PC-9 (cell line): ENCODE data around the gene LDAH. TPM values are rescaled to one million over a fixed set of nuclear protein-coding genes. Genes with fewer than 3 reads are reported as not detected.

ENCODE experiments used
- BruUV-seq: library from RNA; stranded (reverse); fragments of 400-500 nt; replicated peaks from 2 replicates; lab custom pipeline; 2021; lab: Mats Ljungman, UMichigan
- CTCF ChIA-PET: fragments of 300-600 bp; sonication (Branson Sonifier 250); formaldehyde crosslinking; loops from one replicate; lab custom pipeline; 2022; ENCODE audit warnings: antibody characterized with exemption; lab: Charles Lee
- POLR2A ChIA-PET: fragments of 300-600 bp; sonication (Branson Sonifier 250); formaldehyde crosslinking; loops from one replicate; lab custom pipeline; 2022; ENCODE audit warnings: antibody characterized with exemption; ENCODE audit not compliant: unreplicated experiment; lab: Charles Lee
- DNase-seq, 2 experiments: peaks; one replicate each; pipeline versions ENCODE4 v3.0.0 to v3.0.0-alpha.2; 2015 to 2022; ENCODE audit warnings: mixed read lengths in 1 of 2
- H2AFZ ChIP-seq: fragments of 200-600 bp; sonication (generic); 2 replicates; pipeline ENCODE4 v1.8.1; 2017; ENCODE audit warnings: antibody characterized with exemption
- H3F3A ChIP-seq: fragments of 200-600 bp; sonication (generic); 2 replicates; pipeline ENCODE4 v1.8.1; 2017; ENCODE audit warnings: antibody characterized with exemption, mild to moderate bottlenecking, low read depth; ENCODE audit not compliant: insufficient read depth
- H3K27ac ChIP-seq: fragments of 200-600 bp; sonication (generic); 2 replicates; pipeline ENCODE4 v1.6.1; 2016; ENCODE audit warnings: mixed run types
- H3K27me3 ChIP-seq: fragments of 200-600 bp; sonication (generic); 2 replicates; pipeline ENCODE4 v1.6.1; 2016; ENCODE audit warnings: low read depth, mixed run types; ENCODE audit not compliant: insufficient read depth
- H3K36me3 ChIP-seq: fragments of 200-600 bp; sonication (generic); 2 replicates; pipeline ENCODE4 v1.6.1; 2016; ENCODE audit warnings: low read depth, mixed run types
- H3K4me1 ChIP-seq: fragments of 200-600 bp; sonication (generic); replicated peaks from 2 replicates; pipeline ENCODE4 v1.6.1; 2016; ENCODE audit warnings: mixed run types; ENCODE audit not compliant: insufficient read depth
- H3K4me2 ChIP-seq: fragments of 200-600 bp; sonication (generic); 2 replicates; pipeline ENCODE4 v1.6.1; 2017; ENCODE audit warnings: mixed run types
- H3K4me3 ChIP-seq: fragments of 200-600 bp; sonication (generic); 2 replicates; pipeline ENCODE4 v1.6.1; 2016; ENCODE audit warnings: mixed run types
- H3K79me2 ChIP-seq: fragments of 200-600 bp; sonication (generic); 2 replicates; pipeline ENCODE4 v1.6.1; 2017; ENCODE audit warnings: low read depth, mixed run types
- H3K9me2 ChIP-seq: fragments of 200-600 bp; sonication (generic); 2 replicates; pipeline ENCODE4 v1.8.1; 2017; ENCODE audit warnings: mild to moderate bottlenecking; ENCODE audit not compliant: insufficient read depth
- H3K9me3 ChIP-seq: fragments of 200-600 bp; sonication (generic); 2 replicates; pipeline ENCODE4 v1.8.1; 2016; ENCODE audit warnings: low read depth; ENCODE audit not compliant: insufficient read depth
- H4K20me1 ChIP-seq: fragments of 200-600 bp; sonication (generic); 2 replicates; pipeline ENCODE4 v1.8.1; 2017; ENCODE audit not compliant: insufficient read depth
- CTCF ChIP-seq: fragments of 200-600 bp; sonication (generic); conservative IDR thresholded peaks from 2 replicates; pipeline ENCODE4 v1.6.1; 2017; ENCODE audit warnings: mixed run types, antibody characterized with exemption, mild to moderate bottlenecking, moderate library complexity
- EZH2 ChIP-seq: fragments of 200-600 bp; sonication (generic); IDR thresholded peaks from 2 replicates; pipeline ENCODE4 v1.8.0; 2017; ENCODE audit warnings: antibody characterized with exemption, low read depth
- intact Hi-C: fragments of 100-400 bp; cut with micrococcal nuclease; formaldehyde crosslinking; loops from one replicate; pipeline ENCODE4 v1.10.0; 2022; ENCODE audit not compliant: unreplicated experiment
- total RNA-seq: library from RNA; stranded (reverse); gene quantifications from 2 replicates; pipeline ENCODE4 v1.2.3, GENCODE V29; 2021

Gene LDAH
- total RNA-seq, 1 experiment from 2014 or later = 18.3 TPM

DNA sequence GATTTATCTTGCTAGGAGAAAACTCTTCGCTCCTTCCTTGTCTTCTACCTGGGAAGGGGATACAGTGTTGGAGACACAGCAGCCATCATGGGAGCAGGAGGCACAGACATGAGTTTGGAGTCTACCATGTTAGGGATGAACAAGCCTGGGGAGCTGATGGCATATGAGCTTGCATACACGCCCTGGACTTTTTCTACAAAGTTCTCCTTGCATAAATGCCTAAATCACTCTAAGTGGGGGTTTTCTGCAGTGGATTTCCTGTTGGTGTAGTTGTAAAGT, 168.4 kb downstream of the LDAH start:
- no peaks in the 10 kb centered on the region for H3K9me3 ChIP-seq
- no peaks in the 10 kb centered on the region for H3K79me2 ChIP-seq
- BruUV-seq = no TSS peak
- H3K36me3 ChIP-seq = no peaks in the 10 kb centered on the region
- no peaks in the 10 kb centered on the region for H3F3A ChIP-seq
- H2AFZ ChIP-seq = no peak overlapping the region
- DNase-seq = no peak
- POLR2A ChIA-PET = no interaction called here
- H3K4me2 ChIP-seq = no peak overlapping the region
- peaks cover 12% of the 10 kb centered on the region for H3K4me1 ChIP-seq
- H3K4me3 ChIP-seq = no peak overlapping the region
- intact Hi-C loops = no loop called here
- TF ChIP-seq EZH2 (no peak), CTCF (no peak)
- no peaks in the 10 kb centered on the region for H4K20me1 ChIP-seq
- H3K9me2 ChIP-seq = no peaks in the 10 kb centered on the region
- no peaks in the 10 kb centered on the region for H3K27me3 ChIP-seq
- no peak overlapping the region for H3K27ac ChIP-seq
- CTCF ChIA-PET = no interaction called here

DNA sequence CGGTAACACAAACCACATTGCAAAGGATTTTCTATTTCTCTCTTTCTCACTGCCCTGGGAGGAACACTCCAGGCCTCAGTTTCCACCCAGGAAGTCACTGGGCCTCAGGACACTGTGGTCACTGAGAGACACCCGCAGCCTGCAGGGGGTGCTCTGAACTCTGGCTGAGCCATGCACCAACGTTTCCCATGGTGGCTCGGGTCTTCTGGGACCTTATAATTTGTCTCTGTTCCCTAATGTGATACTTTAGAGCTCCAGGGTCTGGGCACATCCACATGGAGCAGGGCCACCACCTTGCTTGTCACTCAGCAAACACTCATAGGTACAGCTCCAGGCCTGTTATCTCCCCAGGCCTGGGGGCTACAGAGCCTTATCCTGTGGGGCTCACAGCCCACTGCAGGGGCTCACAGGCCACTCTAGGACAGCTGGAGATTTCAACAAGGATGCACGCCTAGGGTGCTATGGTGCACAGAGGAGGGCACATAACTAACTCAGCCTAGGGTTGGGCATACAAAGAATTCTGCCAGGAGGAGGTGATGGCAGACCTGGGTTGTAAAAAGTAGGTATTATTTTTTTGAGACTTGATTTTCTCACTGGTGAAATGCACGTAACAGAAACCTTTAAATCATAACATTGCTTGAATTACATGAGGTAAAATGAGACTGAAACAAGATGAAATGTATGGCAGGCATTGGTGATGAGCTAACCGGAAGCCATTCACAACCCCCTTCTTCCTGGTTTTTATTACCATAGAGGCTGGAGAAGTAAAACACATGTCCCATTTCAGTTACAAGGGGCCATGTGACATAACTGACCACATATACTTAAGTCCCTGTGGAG, 169.0 kb downstream of the LDAH start:
- intact Hi-C loops = no loop called here
- Histone ChIP-seq H3F3A (no peaks in the 10 kb centered on the region), H3K4me2 (no peak overlapping the region), H3K9me3 (no peaks in the 10 kb centered on the region), H3K9me2 (no peaks in the 10 kb centered on the region), H3K27ac (no peak overlapping the region), H3K4me1 (peaks cover 12% of the 10 kb centered on the region), H3K27me3 (no peaks in the 10 kb centered on the region), H3K4me3 (no peak overlapping the region), H2AFZ (no peak overlapping the region), H4K20me1 (no peaks in the 10 kb centered on the region), H3K79me2 (no peaks in the 10 kb centered on the region), H3K36me3 (no peaks in the 10 kb centered on the region)
- ChIA-PET CTCF (no interaction called here), POLR2A (no interaction called here)
- TF ChIP-seq CTCF (no peak), EZH2 (no peak)
- BruUV-seq = no TSS peak
- no peak for DNase-seq

DNA sequence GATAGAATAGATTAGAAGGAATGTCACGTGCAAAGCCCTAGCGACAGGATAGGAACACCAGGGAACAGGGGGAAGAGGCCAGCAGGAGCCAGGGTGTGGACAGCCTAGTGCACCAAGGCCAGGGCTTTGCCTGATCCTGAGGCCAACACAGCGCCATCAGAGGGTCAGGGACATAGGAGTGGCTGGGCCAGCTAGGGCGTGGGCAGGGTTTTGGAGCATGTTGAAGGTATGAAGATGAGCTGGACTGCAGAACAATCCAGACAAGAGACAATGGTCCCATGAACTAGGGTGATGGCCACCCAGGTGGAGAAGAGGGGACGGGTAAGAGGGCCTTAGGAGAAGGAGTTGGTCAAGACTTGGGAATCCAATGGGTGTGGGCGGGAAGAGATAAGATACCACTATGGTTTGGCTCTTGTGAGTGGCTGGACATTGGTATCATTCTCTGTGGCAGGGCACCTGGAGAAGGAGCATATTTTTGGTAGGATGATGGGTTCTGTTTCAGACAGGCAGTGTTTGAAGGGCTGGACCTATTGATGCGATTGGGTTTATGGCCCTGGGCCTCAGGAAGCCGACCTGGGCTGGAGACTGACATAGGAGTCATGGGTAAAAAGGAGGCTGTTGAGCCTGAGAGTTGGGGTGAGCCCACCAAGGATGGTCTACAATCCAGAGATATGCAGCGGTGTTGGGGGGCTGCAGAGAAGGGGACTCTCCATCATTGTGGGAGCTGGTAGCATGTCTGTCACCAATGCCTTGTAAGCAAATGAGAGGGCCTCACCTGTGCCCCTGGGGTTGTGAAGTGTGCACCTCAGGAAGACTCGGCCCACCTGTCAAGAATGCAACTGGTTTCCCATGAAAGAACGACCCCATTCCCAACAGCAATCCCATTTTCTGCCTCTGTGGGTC, 170.0 kb downstream of the LDAH start:
- Histone ChIP-seq H3F3A (no peaks in the 10 kb centered on the region), H3K36me3 (no peaks in the 10 kb centered on the region), H3K9me3 (no peaks in the 10 kb centered on the region), H2AFZ (no peak overlapping the region), H3K27me3 (no peaks in the 10 kb centered on the region), H3K4me2 (no peak overlapping the region), H3K27ac (no peak overlapping the region), H3K9me2 (no peaks in the 10 kb centered on the region), H4K20me1 (no peaks in the 10 kb centered on the region), H3K4me3 (no peak overlapping the region), H3K4me1 (peaks cover 12% of the 10 kb centered on the region), H3K79me2 (no peaks in the 10 kb centered on the region)
- intact Hi-C loops = no loop called here
- ChIA-PET POLR2A (no interaction called here), CTCF (interaction anchor here (0.6 kb wide), 1 partner anchor 21 kb away, joined by 3 read pairs; no protein-coding TSS in a partner anchor)
- no peak for DNase-seq
- no TSS peak for BruUV-seq
- TF ChIP-seq EZH2 (no peak), CTCF (no peak)
